Iris pigment epithelial cell (primary cell): ENCODE results near the gene RFX4.

Experiments
- DNase-seq: peaks from one replicate; pipeline ENCODE4 v3.0.0-alpha.2; 2011; ENCODE audit warnings: low read depth

RFX4 gene

DNA sequence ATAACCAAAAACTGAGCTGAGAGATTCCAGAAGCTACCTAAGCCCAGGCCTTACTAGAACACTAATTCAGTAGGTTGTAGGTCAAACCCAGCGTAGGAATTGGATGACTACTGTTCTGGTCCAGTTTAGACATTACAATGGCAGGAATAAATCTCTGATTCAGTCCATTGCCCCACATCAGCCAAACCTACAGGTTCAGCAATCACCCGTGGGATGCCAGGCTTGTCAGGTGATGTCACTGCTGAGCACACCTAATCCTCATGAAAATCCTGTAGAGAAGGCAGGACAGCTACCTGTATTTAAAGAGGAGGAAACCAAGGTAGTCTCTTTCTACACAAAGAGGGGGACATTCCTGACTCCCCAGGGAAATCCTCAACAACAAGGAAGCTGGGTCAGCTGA, 63.7 kb downstream of the RFX4 start:
- DNase-seq = no peak

DNA sequence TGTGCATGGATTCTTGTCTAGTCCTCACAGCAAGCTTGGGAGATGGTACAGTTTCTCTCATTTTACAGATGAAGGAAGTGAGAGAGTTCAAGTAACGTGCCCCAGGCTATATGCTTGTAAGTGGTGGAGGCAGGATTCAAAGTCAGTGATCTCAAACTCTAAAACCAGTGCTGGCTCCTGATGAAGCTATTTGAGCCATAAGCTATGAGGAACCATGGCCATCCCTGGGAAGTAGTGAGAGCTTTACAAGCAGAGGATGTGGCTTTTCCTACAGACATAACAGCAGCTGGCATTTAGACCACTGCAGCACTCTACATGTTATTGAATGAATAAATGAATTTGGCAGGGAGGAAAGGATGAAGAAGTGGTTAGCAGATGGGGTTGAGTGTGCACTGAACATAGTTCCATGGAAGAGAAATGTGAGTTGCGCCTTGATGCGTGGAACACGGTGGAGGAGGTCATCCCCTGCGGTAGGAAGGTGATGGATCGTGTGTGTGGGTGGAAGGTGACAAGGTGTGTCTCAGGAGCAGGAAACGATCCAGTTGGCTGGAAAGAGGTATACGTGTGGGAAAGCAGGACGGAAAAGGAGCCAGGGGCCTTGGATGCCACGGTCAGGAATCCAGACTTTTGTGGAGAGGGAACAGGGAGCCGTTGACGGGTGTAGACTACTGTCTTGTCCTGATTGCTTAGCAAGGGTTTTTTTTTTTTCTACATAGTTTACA, 65.2 kb downstream of the RFX4 start:
- DNase-seq = no peak

DNA sequence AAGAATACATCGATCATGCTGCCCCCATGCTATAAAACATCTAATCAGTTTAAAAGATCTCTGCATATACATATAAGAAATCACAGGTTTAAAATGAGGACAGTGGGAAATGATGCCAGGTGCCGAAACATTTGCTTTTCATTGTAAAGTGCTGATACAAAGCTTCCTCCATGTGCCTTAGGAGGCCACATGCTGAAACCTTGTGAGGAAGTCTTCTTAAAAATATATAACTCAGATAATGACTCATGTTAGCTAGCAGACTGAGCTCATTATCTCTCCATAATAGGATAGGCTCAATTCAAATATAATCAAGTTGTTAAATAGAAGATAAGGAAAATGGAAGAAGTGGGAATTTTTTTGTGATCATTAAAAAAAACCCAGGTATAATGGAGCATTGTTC, 65.9 kb downstream of the RFX4 start:
- no peak for DNase-seq

DNA sequence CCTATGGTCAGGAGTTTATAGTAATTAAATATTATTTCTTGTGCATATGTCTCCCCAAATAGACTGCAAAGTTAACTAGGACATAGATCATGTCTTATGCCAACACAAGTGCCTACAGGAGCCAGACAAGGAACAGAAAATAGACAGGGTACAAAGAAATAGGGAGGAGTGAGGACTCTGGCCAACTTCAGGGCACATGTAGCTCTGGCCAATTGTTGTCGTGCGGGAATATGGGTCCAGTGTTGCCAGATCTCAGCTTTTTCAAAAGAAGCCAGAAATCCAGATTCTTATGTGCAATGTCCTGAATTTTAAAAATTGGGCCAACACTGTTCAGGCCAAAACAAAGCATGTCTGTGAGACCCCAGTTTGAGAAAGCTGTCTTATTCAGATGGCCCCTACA, 68.7 kb downstream of the RFX4 start:
- DNase-seq = no peak

GRCh38 chr12:106652510-106653015, 69.8 kb downstream of the RFX4 start:
- DNase-seq = no peak

- DNase-seq = peak; percentile 15
Observed at GRCh38 chr12:106655577-106655976, 72.8 kb downstream of the RFX4 start.

DNA sequence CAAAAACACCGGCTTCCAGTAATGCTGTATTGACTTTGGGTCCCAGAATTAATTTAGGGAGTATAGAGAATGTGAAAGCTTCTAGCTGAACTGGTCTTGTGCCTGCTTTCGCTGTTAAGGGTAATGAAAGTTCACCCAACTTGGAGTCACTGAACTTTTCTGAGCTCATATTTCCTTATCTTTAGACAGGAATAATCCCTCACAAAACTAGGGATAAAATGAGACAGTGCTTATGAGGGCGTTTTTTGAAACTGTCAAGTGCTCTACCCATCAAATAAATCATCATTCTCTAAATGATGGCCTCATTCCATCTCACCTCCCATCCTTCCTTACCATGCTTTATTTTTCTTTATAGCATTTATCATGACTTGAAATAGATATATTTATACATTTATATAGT, 74.7 kb downstream of the RFX4 start:
- DNase-seq = no peak

GRCh38 chr12:106663385-106663784, 80.6 kb downstream of the RFX4 start:
- DNase-seq = no peak

DNA sequence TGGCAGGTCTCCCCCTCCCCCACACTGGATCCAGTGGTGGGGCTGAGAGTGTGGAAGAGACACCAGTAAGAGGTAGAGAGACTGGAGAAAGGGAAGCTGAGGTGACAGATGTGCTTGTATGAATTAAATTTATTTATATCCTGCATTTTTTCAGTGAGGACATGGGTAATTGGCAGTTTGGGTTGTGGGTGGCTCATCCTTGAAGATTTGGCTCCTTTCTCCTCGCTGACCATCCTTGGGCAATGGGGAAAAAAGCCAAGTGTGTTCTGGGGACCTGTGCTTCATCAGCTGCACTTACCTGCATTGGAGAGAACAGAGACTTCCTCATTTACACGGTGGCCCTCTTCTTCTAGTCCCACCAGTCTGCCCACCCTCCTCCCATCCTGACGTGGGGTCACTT, 86.4 kb downstream of the RFX4 start:
- DNase-seq = no peak

DNA sequence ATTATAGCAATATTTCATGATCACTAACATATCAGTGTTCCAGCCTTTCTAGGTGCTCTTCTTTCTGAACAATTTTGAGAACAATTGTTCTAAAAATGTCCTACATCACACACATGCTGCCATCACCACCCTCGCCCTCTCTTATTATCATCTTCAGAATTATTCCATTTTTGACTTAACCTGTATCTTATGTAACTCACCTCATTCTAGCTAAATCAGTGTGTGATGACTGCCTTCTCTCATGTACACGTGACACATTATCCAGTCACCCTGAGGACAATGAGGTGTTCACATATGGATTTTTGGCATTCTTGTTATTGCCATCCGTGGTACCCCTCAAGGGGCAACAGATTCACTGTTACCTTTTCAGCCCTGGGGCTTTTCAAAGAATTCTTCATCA, 87.3 kb downstream of the RFX4 start:
- no peak for DNase-seq

GRCh38 chr12:106671840-106672239, 89.0 kb downstream of the RFX4 start:
- no peak for DNase-seq

GRCh38 chr12:106672314-106673025, 89.7 kb downstream of the RFX4 start:
- DNase-seq = no peak

DNA sequence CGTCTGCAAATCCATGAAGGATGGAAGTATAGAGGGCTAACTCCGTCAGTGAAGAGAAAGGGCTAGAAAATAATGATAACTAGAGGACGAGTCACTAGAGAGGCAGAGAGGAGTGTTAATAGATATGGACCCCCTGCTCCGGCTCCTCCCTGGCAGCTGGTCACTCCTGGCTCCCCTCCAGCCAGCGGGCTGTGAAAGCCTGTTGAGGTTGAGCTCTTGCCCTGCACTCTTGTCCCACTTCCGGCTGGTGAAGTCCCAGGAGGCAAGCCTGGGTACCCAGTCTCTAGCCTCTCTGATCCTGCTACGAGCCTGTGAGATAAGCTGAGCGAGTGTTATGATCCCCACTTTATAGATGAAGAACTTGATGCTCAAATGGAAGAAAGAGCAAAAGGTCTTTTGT, 90.3 kb downstream of the RFX4 start:
- no peak for DNase-seq

DNA sequence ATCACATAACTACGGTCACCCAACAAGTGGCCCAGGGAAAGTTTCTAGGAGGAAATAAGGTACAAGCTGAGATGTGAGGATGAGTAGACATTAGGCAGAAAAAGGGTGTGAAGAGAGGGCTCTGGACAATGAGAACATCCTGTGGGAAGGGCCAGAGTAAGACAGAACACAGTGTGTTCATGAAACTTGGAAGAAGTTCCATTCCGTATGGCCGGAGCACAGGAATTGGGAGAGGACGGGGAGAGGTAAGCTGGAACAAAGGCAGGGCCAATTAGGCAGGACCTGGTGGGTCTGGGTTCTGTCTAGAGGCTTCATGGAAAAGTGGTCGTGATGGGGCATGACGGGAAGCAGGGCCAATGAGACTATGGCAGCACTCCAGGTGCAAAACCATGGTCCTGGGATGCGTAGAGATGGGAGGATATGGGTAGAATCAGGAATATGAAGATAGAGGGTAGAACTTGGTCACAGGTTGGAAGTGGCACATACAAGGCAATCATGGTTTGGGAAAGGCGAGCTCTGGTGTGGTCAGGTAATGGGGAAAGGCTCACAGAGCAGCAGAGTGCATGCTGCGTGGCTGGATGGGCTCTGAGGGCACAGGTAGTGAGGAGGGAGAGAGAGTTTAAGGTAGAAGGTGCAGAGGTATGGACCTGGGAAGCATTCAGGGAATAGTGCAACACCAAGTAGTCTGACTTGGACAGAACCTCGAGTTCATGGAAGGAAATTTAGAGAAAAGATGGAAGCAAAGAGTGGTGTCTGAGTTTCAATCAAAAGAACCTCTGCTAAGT, 93.0 kb downstream of the RFX4 start:
- DNase-seq = no peak

GRCh38 chr12:106679574-106679973, 96.8 kb downstream of the RFX4 start:
- DNase-seq = no peak

DNA sequence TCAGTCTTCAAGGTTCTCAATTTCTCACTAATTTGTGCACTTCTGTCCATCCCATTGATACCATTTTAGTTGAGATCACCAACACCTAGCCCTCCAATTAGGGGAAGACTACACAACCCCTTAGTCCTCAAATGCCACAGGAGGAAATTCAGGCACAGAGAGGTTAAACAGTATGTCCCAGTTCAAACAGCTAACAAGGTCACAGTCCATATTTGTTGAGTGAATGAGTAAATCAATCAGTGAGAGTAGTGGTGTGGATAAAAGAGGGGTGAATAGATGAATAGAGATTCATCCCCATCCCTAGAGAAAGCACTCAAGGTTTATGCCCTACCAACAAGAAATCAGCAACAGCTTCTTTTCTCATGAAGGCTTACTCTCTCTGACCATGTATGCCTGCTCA, 97.5 kb downstream of the RFX4 start:
- DNase-seq = no peak

- DNase-seq = no peak
Observed at GRCh38 chr12:106681210-106681609, 98.4 kb downstream of the RFX4 start.

- peak; percentile 45 for DNase-seq
Observed at GRCh38 chr12:106682594-106683234, 99.9 kb downstream of the RFX4 start.

GRCh38 chr12:106684497-106684896, 101.7 kb downstream of the RFX4 start:
- DNase-seq = no peak

- DNase-seq = no peak
Observed at GRCh38 chr12:106685381-106685780, 102.6 kb downstream of the RFX4 start.

GRCh38 chr12:106687672-106688071, 104.9 kb downstream of the RFX4 start:
- no peak for DNase-seq

GRCh38 chr12:106690569-106691305, 107.9 kb downstream of the RFX4 start:
- DNase-seq = no peak
